Astrocyte (in vitro differentiated cells and primary cell): ENCODE results near the gene EVX1.

Source experiments
- EZH2 ChIP-seq: IDR thresholded peaks from 2 replicates; pipeline ENCODE4 v1.6.1; 2012; ENCODE audit warnings: mild to moderate bottlenecking, low read length, inconsistent platforms; ENCODE audit not compliant: insufficient read depth
- TF ChIP-seq, protein P1 (sequence below): IDR thresholded peaks from 2 replicates; pipeline ENCODE4 v1.5.1; 2011; ENCODE audit warnings: low read depth, mild to moderate bottlenecking, inconsistent platforms, low read length, moderate library complexity; ENCODE audit not compliant: insufficient read depth

DNA sequence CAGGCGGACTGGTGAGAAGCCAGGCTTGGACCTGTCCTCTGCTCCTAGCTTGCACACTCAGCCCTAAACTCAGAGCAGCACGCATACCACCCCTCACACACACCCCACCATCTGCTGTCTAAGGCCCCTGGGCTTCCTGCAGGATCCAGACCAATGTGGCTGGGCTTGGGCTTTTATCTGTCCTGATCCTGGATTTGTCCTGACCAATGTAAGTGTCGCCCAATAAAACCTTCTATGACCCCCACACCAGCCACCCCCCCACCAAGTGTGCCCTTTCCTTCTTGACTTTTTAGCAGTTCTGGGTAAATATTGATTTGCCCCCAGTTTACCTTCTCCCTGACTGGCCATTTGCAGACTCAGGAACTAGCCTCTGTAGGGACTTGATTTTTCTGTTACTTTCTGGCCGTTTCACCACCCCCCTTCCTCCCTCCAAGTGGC, 41.0 kb upstream of the EVX1 start:
- TF ChIP-seq, protein P1, sequence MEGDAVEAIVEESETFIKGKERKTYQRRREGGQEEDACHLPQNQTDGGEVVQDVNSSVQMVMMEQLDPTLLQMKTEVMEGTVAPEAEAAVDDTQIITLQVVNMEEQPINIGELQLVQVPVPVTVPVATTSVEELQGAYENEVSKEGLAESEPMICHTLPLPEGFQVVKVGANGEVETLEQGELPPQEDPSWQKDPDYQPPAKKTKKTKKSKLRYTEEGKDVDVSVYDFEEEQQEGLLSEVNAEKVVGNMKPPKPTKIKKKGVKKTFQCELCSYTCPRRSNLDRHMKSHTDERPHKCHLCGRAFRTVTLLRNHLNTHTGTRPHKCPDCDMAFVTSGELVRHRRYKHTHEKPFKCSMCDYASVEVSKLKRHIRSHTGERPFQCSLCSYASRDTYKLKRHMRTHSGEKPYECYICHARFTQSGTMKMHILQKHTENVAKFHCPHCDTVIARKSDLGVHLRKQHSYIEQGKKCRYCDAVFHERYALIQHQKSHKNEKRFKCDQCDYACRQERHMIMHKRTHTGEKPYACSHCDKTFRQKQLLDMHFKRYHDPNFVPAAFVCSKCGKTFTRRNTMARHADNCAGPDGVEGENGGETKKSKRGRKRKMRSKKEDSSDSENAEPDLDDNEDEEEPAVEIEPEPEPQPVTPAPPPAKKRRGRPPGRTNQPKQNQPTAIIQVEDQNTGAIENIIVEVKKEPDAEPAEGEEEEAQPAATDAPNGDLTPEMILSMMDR = no peak
- no peak for TF ChIP-seq EZH2
